ENCODE data around the gene TRIM66.

TRIM66 gene

DNA sequence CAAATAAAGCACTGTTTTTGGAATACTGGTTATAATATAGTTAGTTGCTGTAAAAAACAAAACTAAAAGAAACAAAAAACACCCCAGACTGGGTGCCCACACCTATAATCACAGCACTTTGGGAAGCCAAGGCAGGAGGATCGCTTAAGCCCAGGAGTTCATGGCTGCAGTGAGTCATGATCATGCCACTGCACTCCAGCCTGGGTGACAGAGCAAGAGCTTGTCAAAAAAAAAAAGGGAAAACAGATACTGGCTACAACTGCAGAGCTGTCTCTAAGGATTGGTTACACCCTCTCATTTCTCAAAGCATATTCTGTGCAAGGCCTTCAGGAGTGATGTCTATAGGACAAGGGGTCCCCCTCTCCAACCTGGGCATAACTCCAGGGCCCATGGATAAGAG, 73.8 kb downstream of the TRIM66 start:
- no peak for DNase-seq (ENCODE audit: low spot score)

DNA sequence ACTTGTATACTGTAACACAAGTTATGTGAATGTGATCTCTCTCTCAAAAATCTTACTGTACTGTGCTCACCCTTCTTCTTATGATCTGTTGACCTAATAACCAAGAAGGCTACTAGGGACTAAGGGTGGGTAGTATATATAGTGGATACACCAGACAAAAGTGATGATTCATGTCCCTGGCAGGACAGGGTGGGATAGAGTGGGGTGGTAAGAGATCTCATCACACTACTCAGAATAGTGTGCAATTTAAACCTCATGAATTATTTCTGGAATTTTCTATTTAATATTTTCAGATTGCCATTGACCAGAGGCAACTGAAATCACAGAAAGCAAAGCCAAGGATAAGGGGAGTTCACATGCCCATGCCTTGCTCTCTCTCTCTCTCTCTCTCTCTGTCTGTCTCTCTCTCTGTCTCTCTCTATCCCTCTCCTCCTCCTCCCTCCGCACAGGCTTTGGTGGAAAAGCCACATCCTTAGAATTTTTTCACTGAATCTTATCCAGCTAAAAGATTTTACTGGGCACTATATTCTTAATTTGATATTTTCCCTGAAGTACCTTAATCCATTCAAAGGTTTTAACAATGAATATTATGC, 76.4 kb downstream of the TRIM66 start:
- no peak for DNase-seq (ENCODE audit: low spot score)

- DNase-seq (ENCODE audit: low spot score), result peak; percentile 85
Measured at GRCh38 chr11:8604078-8604723, 78.3 kb downstream of the TRIM66 start.

- no peak for DNase-seq (ENCODE audit: low spot score)
Measured at GRCh38 chr11:8603696-8604077, 78.8 kb downstream of the TRIM66 start.

GRCh38 chr11:8601376-8602133, 80.9 kb downstream of the TRIM66 start:
- DNase-seq (ENCODE audit: low spot score), result no peak

- DNase-seq (ENCODE audit: low spot score), result no peak
Measured at GRCh38 chr11:8598506-8598905, 84.0 kb downstream of the TRIM66 start.

DNA sequence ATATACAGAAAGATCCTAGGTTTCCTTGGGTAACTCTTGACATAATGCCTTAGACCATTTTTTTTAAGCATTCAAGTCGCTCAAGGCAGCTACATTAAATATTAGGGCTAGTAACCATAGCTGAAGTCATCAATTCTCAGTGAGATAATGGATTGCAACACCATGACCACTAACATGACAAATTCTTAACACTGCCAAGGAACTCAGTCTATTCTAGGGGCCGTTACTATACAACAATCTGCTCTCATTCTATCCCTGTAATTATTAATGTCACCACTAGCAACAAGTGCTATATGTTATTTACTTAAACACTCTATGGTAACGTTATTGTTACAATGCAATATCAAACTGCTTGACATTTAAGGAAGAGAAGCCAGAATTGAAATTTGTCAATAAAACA, 85.3 kb downstream of the TRIM66 start:
- DNase-seq (ENCODE audit: low spot score), result peak; percentile 75

DNA sequence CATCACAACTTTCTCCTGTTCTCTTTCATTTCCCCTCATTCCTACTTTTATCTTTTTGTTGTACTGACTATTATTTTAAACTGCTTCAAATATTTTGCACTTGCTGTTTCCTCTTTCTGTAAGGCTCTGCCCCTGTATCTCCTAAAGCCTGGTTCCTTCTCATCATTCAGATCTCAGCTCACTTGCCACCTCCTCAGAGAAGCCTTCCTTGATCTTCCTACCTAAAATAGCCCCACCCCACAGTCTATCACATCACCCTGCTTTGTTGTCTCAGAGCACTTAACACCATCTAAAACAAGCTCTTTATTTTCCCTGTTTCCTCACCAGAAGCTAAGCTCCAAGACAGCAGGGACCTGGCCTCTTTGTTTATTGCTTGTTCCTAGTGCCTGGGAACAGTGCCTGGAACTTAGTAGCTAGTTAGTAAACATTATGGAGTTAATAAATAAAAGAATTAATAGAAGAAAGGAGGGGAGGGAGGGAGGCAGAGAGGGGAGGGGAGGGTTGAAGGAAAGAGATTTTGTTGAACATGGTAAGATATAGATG, 85.9 kb downstream of the TRIM66 start:
- no peak for DNase-seq (ENCODE audit: low spot score)

GRCh38 chr11:8593935-8594909, 88.2 kb downstream of the TRIM66 start, which contains the start of gene STK33:
STK33 (minus strand) TSS chr11:8594228; CDS start chr11:8474905, 119,323 bp downstream.
- peak; percentile 48 for DNase-seq (ENCODE audit: low spot score)

DNA sequence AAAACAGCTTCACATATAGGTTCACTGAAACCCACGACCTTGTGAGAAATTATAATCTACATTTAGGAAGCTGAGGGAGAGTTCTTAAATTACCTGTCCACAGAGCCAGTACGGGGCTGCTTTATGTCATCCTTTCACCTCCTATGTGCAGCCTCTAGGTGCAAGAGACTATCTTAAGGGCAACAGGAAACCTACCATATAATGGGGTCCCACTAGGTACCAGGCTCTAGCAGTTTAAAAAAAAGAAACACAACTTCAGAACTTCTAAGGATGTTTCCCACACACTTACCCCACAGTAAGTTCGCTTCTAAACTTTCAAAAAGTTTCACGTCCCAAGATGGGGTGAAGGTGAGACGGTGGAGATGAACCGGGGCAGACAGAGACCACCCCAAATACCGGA, 89.0 kb downstream of the TRIM66 start:
- no peak for DNase-seq (ENCODE audit: low spot score)

- DNase-seq (ENCODE audit: low spot score), result no peak
Measured at GRCh38 chr11:8587915-8588314, 94.5 kb downstream of the TRIM66 start.

DNA sequence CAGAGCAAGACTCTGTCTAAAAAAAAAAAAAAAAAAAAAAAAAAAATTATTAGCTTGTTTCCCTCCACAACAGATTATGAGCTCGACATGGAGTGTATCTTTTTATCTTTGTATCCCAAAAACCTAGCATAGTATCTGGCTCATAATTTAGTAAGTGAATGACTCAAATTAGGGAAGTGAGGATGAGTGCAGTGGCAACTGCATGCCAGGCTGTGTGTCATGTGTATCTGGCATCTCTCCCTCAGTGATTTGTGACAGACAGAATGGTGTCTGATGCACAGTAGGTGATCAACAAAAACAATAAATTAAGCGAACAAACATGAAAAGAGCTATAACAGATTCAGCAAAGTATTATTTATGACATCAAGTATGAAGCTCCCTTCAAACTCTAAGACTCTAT, 95.7 kb downstream of the TRIM66 start:
- no peak for DNase-seq (ENCODE audit: low spot score)

DNA sequence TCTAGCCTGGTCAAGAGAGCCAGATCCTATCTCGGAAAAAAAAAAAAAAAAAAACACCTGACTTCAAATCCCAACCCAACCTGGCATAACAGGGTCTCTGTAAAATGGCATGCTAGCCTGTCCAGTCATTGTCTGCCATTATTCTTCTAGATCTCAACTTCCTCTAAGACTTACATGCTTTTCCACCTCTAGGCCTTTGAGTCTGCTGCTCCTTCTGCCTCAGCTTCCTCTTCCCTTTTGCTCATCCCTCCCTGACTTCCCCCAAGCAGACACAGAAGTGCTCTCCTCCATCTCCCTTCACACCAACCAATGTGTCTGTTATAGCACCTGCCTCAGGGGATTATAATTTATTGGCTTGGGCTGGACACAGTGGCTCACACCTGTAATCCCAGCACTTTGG, 96.3 kb downstream of the TRIM66 start:
- no peak for DNase-seq (ENCODE audit: low spot score)

GRCh38 chr11:8584511-8584910, 98.0 kb downstream of the TRIM66 start:
- DNase-seq (ENCODE audit: low spot score), result no peak

- no peak for DNase-seq (ENCODE audit: low spot score)
Measured at GRCh38 chr11:8584082-8584481, 98.4 kb downstream of the TRIM66 start.

- no peak for DNase-seq (ENCODE audit: low spot score)
Measured at GRCh38 chr11:8581300-8581699, 101.2 kb downstream of the TRIM66 start.

GRCh38 chr11:8577791-8578581, 104.5 kb downstream of the TRIM66 start:
- DNase-seq (ENCODE audit: low spot score), result no peak

DNA sequence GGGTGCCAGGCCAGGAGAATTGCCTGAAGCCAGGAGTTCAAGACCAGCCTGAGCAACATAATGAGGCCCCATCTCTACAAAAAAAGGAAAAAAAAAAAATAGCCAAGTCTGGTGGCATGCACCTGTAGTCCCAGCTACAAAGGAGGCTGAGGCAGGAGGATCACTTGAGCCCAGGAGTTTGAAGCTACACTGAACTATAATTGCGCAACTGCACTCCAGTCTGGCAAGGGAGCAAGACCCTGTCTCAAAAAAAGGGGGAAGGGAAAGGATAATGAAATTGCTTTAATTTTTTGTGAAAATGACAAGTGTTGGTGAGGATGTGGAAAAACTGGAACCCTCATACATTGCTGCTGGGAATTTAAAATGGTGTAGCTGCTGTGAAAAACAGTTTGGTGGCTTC, 107.7 kb downstream of the TRIM66 start:
- no peak for DNase-seq (ENCODE audit: low spot score)

GRCh38 chr11:8573777-8574176, 108.7 kb downstream of the TRIM66 start:
- DNase-seq (ENCODE audit: low spot score), result no peak

- no peak for DNase-seq (ENCODE audit: low spot score)
Measured at GRCh38 chr11:8567602-8568198, 114.8 kb downstream of the TRIM66 start.

All from AG20443 (cell line).